Fibroblast of the aortic adventitia (primary cell): ENCODE results near the gene RIPPLY3. TPM values are rescaled to one million over a fixed set of nuclear protein-coding genes. Genes with fewer than 3 reads are reported as not detected.
A peak's percentile ranks its signal among the peaks of the same experiment; 100 is the strongest.
"Not testable (repeated sequence)": the region's sequence is repeated elsewhere in the genome, so short reads cannot be mapped to it uniquely, and the experiment has no call there.

ENCODE experiments used
- DNase-seq: peaks from one replicate; pipeline ENCODE4 v3.0.0-alpha.2; 2010; ENCODE audit warnings: low read depth
- H3K4me3 ChIP-seq: 2 replicates; pipeline ENCODE4 v1.5.1; 2011; ENCODE audit warnings: low read depth, mild to moderate bottlenecking, control low read depth, low read length, moderate library complexity
- CTCF ChIP-seq: IDR thresholded peaks from 2 replicates; pipeline ENCODE4 v1.5.1; 2011; ENCODE audit warnings: mild to moderate bottlenecking, low read length, control low read depth, inconsistent platforms; ENCODE audit not compliant: insufficient read depth
- total RNA-seq: library from RNA; depleted of rRNA; stranded (reverse); fragments of >200 nt; gene quantifications from 2 replicates; pipeline ENCODE4 v1.2.3, GENCODE V29; 2012; ENCODE audit warnings: low replicate concordance

The RIPPLY3 gene
- total RNA-seq, 1 donor = not detected

GRCh38 chr21:37030864-37031263 is 24.4 kb downstream of the RIPPLY3 start:
- TF ChIP-seq CTCF = no peak
- no peak for DNase-seq
- no peak overlapping the region for H3K4me3 ChIP-seq

- no peak overlapping the region for H3K4me3 ChIP-seq
- no peak for TF ChIP-seq CTCF
- DNase-seq = no peak
Measured at GRCh38 chr21:37032293-37032692, 25.8 kb downstream of the RIPPLY3 start.

- H3K4me3 ChIP-seq = no peak overlapping the region
- TF ChIP-seq CTCF = no peak
- DNase-seq = peak; percentile 61
Measured at GRCh38 chr21:37032877-37033471, 26.5 kb downstream of the RIPPLY3 start.

GRCh38 chr21:37034394-37034793 is 27.9 kb downstream of the RIPPLY3 start:
- not testable (repeated sequence) for H3K4me3 ChIP-seq, DNase-seq

GRCh38 chr21:37036177-37036576 is 29.7 kb downstream of the RIPPLY3 start:
- TF ChIP-seq CTCF = no peak
- H3K4me3 ChIP-seq = no peak overlapping the region
- DNase-seq = no peak

GRCh38 chr21:37039411-37040075 is 33.0 kb downstream of the RIPPLY3 start:
- no peak for TF ChIP-seq CTCF
- H3K4me3 ChIP-seq = no peak overlapping the region
- no peak for DNase-seq

- DNase-seq = no peak
- TF ChIP-seq CTCF = no peak
- H3K4me3 ChIP-seq = no peak overlapping the region
Measured at GRCh38 chr21:37040212-37040611, 33.7 kb downstream of the RIPPLY3 start.
